GM12878 (cell line): ENCODE measurements around the gene METTL16.

Source experiments
- BRCA1 ChIP-seq: IDR thresholded peaks from 2 replicates; pipeline ENCODE4 v1.6.1; 2011; ENCODE audit warnings: low read depth, low read length, improper control_type of control experiment
- ZNF24 ChIP-seq: fragments of 450-650 bp; IDR thresholded peaks from 2 replicates; pipeline ENCODE4 v1.6.1; 2017; ENCODE audit warnings: antibody characterized with exemption, mild to moderate bottlenecking
- TF ChIP-seq, protein P1 (sequence below), 3 experiments: IDR thresholded peaks in 2 of 3; conservative IDR thresholded peaks in 1 of 3; 2 replicates each; pipeline ENCODE4 v1.5.1; 2011; ENCODE audit warnings: low read depth in 3 of 3, low read length in 3 of 3, mild to moderate bottlenecking in 3 of 3, control low read depth in 2 of 3, moderate library complexity in 2 of 3, inconsistent platforms in 1 of 3, mixed read lengths in 1 of 3; ENCODE audit not compliant: control insufficient read depth in 2 of 3, insufficient read depth in 1 of 3; ENCODE audit errors: extremely low read depth in 1 of 3

DNA sequence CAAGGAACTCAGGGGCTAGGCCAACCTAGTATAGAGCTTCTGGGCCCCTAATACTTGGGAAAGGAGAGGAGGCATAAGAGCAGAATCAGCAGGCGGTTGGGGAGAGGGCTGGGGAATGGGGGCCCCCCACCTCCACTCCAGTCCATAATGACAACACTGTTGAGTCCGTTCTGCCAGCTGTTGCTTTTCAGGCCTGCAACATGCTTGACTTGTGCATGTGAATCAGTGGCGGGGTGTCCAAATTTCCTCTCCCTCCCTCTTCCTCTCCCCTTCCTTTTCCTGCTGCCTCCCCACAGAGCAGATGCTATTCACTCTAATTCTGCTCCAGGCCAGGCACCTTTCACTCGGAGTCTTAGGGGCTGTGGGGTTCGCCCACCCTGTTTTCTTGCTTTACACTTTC, 142.6 kb downstream of the METTL16 start:
- TF ChIP-seq BRCA1 = no peak
- TF ChIP-seq ZNF24 = no peak
- TF ChIP-seq, protein P1, sequence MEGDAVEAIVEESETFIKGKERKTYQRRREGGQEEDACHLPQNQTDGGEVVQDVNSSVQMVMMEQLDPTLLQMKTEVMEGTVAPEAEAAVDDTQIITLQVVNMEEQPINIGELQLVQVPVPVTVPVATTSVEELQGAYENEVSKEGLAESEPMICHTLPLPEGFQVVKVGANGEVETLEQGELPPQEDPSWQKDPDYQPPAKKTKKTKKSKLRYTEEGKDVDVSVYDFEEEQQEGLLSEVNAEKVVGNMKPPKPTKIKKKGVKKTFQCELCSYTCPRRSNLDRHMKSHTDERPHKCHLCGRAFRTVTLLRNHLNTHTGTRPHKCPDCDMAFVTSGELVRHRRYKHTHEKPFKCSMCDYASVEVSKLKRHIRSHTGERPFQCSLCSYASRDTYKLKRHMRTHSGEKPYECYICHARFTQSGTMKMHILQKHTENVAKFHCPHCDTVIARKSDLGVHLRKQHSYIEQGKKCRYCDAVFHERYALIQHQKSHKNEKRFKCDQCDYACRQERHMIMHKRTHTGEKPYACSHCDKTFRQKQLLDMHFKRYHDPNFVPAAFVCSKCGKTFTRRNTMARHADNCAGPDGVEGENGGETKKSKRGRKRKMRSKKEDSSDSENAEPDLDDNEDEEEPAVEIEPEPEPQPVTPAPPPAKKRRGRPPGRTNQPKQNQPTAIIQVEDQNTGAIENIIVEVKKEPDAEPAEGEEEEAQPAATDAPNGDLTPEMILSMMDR (IDR thresholded peaks at IDR 0.05 in 2 of 3, conservative IDR thresholded peaks at IDR 0.05 in 1 of 3; ENCODE audit: control insufficient read depth in 2 of 3, extremely low read depth in 1 of 3, insufficient read depth in 1 of 3, low read depth in 3 of 3, low read length in 3 of 3) = no peak
